Activated CD8-positive, alpha-beta memory T cell treated with anti-CD3 and anti-CD28 coated beads for 24 hours (primary cell): ENCODE results near the gene KRT75.

Experiments
- DNase-seq: peaks from one replicate; pipeline ENCODE4 v3.0.0-alpha.2; 2020

The KRT75 gene

DNA sequence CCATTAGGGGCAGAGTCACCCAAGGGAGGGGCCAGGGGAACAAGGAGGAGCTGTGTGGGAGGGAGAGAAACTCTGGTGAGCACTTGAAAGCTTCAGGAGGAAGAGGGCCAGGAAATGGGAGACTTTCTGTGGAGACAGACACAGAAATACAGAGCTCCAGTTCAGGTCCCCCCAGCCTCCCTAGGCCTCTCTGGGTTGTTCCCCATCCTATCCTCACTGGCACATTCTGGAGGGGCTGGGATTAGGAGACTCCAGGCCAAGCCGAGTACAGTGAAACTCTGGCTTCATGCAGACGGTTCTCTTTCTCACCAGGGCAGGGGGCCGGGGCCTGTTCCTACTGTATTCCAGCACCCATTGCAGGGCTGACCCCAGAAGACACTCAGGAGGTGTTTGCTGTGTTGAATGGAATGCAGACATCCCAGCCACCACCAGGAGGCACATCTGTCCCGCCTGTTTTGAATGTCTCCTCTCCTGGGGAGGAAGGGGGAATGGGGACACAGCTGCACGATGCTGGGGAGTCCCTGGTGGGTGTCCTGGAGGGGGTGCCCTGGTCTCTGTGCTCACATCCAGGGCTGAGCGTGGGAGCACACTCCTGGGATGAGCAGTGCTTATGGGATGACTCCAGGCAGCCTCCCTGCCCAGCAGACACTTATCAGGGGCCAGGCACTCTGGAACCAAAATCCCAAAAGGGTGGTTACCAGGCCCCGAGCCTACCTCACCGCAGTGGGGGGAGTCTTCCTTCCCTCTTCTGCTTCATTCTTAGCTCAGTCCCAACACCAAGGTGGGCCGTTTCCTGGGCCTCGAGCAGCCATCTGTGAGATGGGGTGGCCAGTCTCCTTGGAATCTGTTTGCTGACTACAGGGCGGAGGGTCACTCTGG lies 43.2 kb downstream of the KRT75 start:
- DNase-seq: no peak

DNA sequence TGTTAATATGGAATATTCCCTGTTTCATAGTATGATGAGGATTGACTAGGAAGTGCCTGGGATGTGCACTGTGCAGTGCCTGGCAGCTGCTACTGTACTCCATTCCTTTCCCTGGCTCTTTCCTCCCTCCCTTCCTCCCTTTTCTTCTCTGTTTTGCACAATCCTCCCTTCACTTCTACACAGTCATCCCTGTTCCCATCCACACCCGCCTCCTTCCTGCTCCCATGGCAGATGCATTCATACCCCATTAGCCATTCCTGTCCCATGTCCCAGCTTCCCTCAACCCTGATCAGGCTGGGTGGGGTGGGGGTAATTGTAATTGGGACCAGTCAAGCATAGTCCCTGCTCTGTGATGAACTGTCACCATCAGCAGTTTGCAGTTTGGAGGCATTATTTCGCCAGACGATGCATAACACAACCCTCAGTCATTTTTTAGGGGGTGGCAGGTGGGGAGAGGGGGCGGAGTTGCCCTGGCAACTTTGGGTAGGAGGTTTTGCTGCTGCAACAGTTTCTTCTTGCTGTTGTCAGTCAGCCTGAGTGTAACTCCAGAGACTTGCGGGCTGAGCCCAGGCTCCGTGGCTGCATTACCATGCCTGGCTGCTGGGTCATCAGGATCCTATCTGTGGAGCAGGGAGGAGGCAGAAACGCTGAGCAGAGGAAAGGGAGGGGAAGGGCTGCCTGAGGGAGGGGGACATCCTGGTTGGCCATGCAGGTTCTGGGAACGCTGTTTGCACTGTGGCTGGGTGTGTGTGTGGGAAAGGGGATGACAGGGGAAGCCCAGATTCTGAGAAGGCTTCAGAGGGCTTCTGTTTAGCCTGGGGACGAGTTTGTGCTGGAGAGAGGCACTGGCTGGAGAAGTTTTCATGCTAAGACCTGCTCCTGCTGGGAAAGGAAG lies 44.6 kb downstream of the KRT75 start:
- no peak for DNase-seq

DNA sequence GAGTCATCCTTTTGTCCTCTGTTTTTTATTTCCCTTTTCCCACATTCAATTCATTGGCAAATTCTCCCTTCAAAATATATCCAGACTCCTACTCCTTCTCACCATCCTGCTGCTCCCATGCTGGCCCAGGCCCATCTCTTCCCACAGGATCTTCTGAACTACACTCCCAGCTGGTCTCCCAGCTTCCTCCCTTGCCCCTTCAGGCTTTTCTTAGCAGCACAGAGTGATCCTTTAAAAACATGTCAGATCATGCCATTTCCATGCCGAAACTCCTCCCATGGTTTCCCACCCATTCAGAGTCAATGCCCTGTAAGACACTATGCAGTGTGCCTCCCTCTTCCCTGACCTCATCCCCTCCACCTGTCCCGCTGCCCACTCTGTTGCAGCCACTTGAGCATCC lies 46.3 kb downstream of the KRT75 start:
- DNase-seq: no peak

DNA sequence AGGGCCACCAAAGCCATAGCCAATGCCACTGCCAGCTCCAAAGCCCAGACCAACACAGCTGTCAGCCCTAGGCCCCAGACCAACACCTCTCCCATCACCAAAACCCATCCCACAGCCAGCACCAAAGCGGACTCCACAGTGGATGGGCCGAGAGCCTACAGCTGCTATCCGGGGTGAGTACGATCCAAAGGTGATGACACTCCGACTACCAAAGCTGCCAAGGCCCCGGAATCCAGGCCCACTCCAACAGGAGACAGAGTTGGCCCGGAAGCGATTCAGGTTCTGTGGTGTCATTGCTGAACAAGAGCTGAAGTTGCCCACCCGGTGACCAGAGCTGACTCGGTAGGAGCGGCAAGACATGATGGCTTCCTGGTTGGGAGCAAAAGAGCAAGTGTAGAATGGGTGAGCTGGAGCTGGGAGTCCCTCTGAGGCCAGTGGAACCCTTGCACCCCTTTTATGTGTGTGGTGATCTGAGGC lies 48.9 kb downstream of the KRT75 start, which contains the start of gene KRT84:
TSS of gene KRT84 (minus strand) at position 427 of the 477 bp plus-strand sequence. CDS start at position 360, 67 bp downstream.
- no peak for DNase-seq

DNA sequence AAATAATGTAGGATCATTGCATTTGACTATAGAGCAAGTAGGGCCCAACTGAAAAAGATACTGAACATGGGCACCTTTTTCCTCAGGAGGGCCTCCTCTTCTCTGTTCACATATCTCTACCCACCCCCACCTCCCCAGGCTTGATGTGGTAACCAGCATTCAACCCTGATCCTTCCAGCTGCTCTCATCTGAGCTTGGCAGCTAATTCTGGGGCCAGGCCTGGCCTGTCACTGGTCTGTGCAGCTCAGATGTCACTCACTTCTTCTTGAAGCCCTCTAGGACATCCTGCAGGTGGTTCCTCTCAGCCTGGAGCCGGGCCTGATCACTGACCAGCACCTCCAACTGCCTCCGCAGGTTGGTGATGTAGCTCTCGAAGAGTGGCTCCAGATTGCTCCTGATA lies 50.8 kb downstream of the KRT75 start:
- DNase-seq: no peak

DNA sequence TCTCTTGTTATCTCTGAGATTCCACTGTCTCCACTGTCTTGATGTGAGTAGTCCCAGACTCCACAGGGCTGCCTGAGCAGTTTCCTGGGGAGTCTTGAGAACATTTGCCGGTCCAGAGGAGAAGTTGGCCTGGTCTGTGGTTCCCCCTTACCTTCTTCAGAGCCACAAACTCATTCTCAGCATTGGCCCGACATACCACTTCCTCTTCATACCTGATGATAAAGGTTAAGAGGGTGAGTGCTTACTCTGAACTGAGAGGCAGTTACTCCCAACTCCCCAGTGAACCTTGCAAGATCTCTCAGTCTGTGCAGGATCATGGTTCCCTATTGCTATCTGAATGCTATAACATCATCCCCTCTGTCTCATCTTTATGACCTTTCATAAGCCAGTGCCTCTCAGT lies 51.3 kb downstream of the KRT75 start:
- DNase-seq: no peak

DNA sequence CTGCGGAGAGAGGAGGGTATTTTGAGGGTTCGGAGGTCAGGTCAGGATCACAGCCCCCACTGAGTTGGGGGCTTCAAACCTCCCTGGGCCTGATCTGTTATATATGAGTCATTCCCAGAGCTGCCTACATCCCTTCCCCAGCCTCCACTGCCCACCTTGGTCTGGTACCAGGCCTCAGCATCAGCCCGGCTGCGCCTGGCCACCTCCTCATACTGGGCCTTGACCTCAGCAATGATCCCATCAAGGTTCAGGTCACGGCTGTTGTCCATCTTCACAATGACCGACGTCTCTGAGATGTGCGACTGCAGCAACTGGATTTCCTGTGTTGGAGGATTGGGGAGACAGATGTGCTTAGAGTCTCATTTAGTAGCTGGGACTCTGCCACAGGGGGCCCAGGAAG lies 53.0 kb downstream of the KRT75 start:
- DNase-seq: no peak

DNA sequence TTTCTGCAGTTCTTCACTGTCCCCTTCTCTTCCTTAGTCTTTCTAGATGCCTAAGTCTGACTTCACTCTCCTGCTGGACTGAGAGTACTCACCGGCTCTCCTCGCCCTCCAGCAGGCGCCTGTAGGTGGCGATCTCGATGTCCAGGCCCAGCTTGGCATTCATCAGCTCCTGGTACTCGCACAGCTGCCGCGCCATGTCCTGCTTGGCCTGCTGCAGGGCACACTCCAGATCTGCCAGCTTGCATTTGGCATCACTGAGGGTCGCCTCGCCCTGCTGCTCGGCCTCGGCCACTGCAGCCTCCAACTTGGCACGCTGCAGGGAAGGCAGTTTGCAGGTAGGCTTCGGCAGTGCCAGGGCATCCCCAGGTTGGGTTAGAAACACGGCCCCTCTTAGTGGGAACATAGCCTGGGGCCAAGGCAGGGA lies 53.9 kb downstream of the KRT75 start:
- DNase-seq: no peak

DNA sequence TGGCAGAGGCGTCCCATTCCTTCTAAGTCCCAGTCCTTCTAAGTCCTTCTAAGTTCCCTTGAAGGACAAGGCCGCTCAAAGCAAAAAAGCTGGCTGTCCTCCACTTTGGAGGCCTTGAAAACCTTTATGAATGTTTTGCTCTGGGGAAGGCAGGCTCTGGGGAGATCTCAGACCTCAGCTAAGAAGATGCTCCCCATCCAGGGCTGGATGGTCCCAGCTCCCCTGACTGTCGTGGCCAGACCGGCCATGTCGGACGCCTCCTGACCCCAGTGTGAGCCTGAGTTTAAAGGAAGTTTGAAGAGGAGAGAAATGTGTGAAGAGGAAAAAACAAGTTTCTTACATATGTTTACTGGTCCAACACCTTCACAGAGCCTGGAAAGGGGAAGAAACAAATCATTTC lies 54.6 kb downstream of the KRT75 start:
- no peak for DNase-seq

DNA sequence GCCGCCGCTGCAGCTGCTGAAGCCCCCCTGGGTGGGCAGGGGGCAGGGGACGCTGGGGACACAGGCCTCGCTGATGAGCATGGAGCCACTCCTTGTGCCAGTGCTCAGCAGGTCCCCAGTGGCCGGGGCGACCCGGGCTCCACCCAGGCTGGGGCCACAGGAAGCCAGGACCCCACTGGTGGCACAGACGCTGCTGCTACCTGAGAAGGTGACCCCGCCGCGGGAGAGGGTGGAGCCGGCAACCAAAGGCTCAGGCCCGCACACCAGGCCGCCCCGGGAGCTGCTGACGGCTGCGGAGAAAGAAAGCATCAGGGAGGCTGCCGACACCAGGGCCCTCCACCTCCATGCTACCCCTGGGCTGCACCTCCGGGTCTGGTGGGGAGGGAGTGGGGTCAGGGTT lies 56.1 kb downstream of the KRT75 start:
- DNase-seq: no peak

DNA sequence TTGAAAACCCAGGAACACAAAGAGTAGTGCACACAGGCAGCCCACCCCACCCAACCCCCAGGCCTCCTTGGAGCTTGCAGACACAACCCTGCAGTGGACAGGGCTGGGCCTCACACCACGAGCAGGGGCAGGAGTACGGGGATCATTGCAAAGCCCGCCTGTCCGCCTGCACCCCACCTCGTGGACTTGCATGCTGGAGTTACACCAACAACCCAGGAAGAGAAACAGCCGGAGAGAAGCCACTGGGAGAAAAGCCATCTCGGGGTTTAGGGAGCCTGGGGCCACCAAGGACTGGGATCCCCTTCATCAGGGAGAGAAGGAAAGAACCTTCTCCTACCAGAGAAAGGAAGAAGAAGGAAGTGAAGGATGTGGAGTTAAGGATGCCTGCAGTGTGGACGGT lies 56.9 kb downstream of the KRT75 start:
- no peak for DNase-seq
